ENCODE measurements around the gene ARL5B. TPM values are rescaled to one million over a fixed set of nuclear protein-coding genes. Genes with fewer than 3 reads are reported as not detected.

The ARL5B gene
- total RNA-seq, 2 donors from 2014 or later: 7.9 to 9.2 TPM

- no peak overlapping the region for H3K27ac ChIP-seq
- no peaks in the 10 kb centered on the region for H3K36me3 ChIP-seq
- peaks cover 0 to 3% of the 10 kb centered on the region in 2 donors for H3K4me1 ChIP-seq
- no peaks in the 10 kb centered on the region for H3K9me3 ChIP-seq
- no peak for TF ChIP-seq CTCF (IDR thresholded peaks at IDR 0.05)
- DNase-seq (ENCODE audit: low spot score): no peak
- no peak overlapping the region for H3K4me3 ChIP-seq
- H3K27me3 ChIP-seq: no peaks in the 10 kb centered on the region
These were observed 21.5 kb downstream of the ARL5B start for GRCh38 chr10:18680754-18681153.

GRCh38 chr10:18681366-18681765 is 22.1 kb downstream of the ARL5B start:
- no peak overlapping the region for H3K27ac ChIP-seq
- H3K27me3 ChIP-seq: no peaks in the 10 kb centered on the region
- peaks cover 0 to 3% of the 10 kb centered on the region in 2 donors for H3K4me1 ChIP-seq
- no peak for DNase-seq (ENCODE audit: low spot score)
- no peak for TF ChIP-seq CTCF (IDR thresholded peaks at IDR 0.05)
- H3K9me3 ChIP-seq: no peaks in the 10 kb centered on the region
- no peaks in the 10 kb centered on the region for H3K36me3 ChIP-seq
- no peak overlapping the region for H3K4me3 ChIP-seq

GRCh38 chr10:18681971-18682411 is 22.8 kb downstream of the ARL5B start:
- H3K36me3 ChIP-seq: no peaks in the 10 kb centered on the region
- no peak overlapping the region for H3K27ac ChIP-seq
- H3K4me1 ChIP-seq: peaks cover 0 to 3% of the 10 kb centered on the region in 2 donors
- no peaks in the 10 kb centered on the region for H3K27me3 ChIP-seq
- no peaks in the 10 kb centered on the region for H3K9me3 ChIP-seq
- no peak for DNase-seq (ENCODE audit: low spot score)
- H3K4me3 ChIP-seq: no peak overlapping the region
- TF ChIP-seq CTCF (IDR thresholded peaks at IDR 0.05): no peak

- no peak for DNase-seq (ENCODE audit: low spot score)
- Histone ChIP-seq H3K9me3 (no peaks in the 10 kb centered on the region), H3K27ac (no peak overlapping the region), H3K27me3 (no peaks in the 10 kb centered on the region), H3K4me3 (no peak overlapping the region), H3K36me3 (no peaks in the 10 kb centered on the region), H3K4me1 (peaks cover 0 to 3% of the 10 kb centered on the region in 2 donors)
- TF ChIP-seq CTCF (IDR thresholded peaks at IDR 0.05): no peak
These were observed 24.2 kb downstream of the ARL5B start for GRCh38 chr10:18683427-18683826.

- H3K27ac ChIP-seq: no peak overlapping the region
- H3K9me3 ChIP-seq: no peaks in the 10 kb centered on the region
- no peaks in the 10 kb centered on the region for H3K27me3 ChIP-seq
- no peak overlapping the region for H3K4me3 ChIP-seq
- no peak for DNase-seq (ENCODE audit: low spot score)
- H3K36me3 ChIP-seq: no peaks in the 10 kb centered on the region
- peaks cover 0 to 3% of the 10 kb centered on the region in 2 donors for H3K4me1 ChIP-seq
- no peak for TF ChIP-seq CTCF (IDR thresholded peaks at IDR 0.05)
These were observed 25.2 kb downstream of the ARL5B start for GRCh38 chr10:18684416-18684815.

- no peak for TF ChIP-seq CTCF (IDR thresholded peaks at IDR 0.05)
- Histone ChIP-seq H3K4me1 (peaks cover 0 to 3% of the 10 kb centered on the region in 2 donors), H3K36me3 (no peaks in the 10 kb centered on the region), H3K27ac (no peak overlapping the region), H3K27me3 (no peaks in the 10 kb centered on the region), H3K9me3 (no peaks in the 10 kb centered on the region), H3K4me3 (no peak overlapping the region)
- no peak for DNase-seq (ENCODE audit: low spot score)
These were observed 25.7 kb downstream of the ARL5B start for GRCh38 chr10:18684953-18685352.

Measured in right atrium auricular region (tissue), 2 donors.